GM18873 (cell line): Measurements from ENCODE around the gene BID.
A peak's percentile ranks its signal among the peaks of the same experiment; 100 is the strongest.
"Not testable (repeated sequence)": the region's sequence is repeated elsewhere in the genome, so short reads cannot be mapped to it uniquely, and the experiment has no call there.

Source experiments
- ATAC-seq: cut with Tn5 transposase; IDR thresholded peaks from one replicate; pipeline ENCODE4 v1.9.1; 2021; ENCODE audit warnings: mild to moderate bottlenecking, moderate library complexity, moderate number of reproducible peaks; ENCODE audit not compliant: unreplicated experiment, low FRiP score

The BID gene

GRCh38 chr22:17772958-17773605, 1.2 kb downstream of the BID start:
- no peak for ATAC-seq

GRCh38 chr22:17772249-17772957, 1.9 kb downstream of the BID start:
- no peak for ATAC-seq

- ATAC-seq = no peak
Measured at GRCh38 chr22:17770180-17771077, 3.8 kb downstream of the BID start.

GRCh38 chr22:17769716-17770082, 4.6 kb downstream of the BID start:
- no peak for ATAC-seq

- no peak for ATAC-seq
Measured at GRCh38 chr22:17769013-17769715, 5.1 kb downstream of the BID start.

- peak; percentile 65 for ATAC-seq
Measured at GRCh38 chr22:17767233-17768065, 6.8 kb downstream of the BID start.

GRCh38 chr22:17764852-17765251, 9.4 kb downstream of the BID start:
- ATAC-seq = not testable (repeated sequence)

GRCh38 chr22:17764036-17764435, 10.2 kb downstream of the BID start:
- ATAC-seq = no peak

- ATAC-seq = not testable (repeated sequence)
Measured at GRCh38 chr22:17763442-17763841, 10.8 kb downstream of the BID start.

GRCh38 chr22:17761138-17761488, 13.2 kb downstream of the BID start:
- ATAC-seq = no peak

GRCh38 chr22:17754233-17754925, 19.9 kb downstream of the BID start:
- ATAC-seq = no peak

- no peak for ATAC-seq
Measured at GRCh38 chr22:17753401-17753989, 20.8 kb downstream of the BID start.

- no peak for ATAC-seq
Measured at GRCh38 chr22:17751596-17751995, 22.7 kb downstream of the BID start.

GRCh38 chr22:17749605-17750395, 24.5 kb downstream of the BID start:
- ATAC-seq = no peak

GRCh38 chr22:17748555-17749353, 25.5 kb downstream of the BID start:
- no peak for ATAC-seq

- no peak for ATAC-seq
Measured at GRCh38 chr22:17746916-17747315, 27.4 kb downstream of the BID start.

GRCh38 chr22:17744430-17744829, 29.8 kb downstream of the BID start:
- no peak for ATAC-seq
